ENCODE data around the gene CLDN1.
"Not testable (repeated sequence)": the region's sequence is repeated elsewhere in the genome, so short reads cannot be mapped to it uniquely, and the experiment has no call there.

The CLDN1 gene

GRCh38 chr3:190291994-190292584 is 30.2 kb downstream of the CLDN1 start:
- DNase-seq: no peak

GRCh38 chr3:190289989-190290388 is 32.3 kb downstream of the CLDN1 start:
- no peak for DNase-seq

GRCh38 chr3:190288836-190289235 is 33.4 kb downstream of the CLDN1 start:
- no peak for DNase-seq

DNA sequence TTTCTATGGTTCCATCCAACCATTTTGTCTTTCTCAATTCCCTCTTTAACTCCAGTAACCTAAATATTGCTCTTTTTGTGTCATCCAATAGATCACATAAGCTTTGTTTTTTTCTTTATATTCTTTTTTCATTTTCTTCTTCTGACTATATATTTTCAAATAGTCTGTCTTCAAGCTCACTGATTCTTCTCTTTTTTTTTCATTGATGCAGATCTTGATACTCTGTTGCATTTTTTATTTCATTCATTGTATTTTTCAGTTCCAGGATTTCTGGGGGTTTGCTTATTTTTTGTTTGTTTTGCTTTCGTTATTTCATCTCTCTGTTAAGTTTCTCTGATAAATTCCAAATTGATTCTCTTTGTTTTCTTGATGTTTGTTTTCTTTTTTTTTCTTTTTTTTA is 36.2 kb downstream of the CLDN1 start:
- no peak for DNase-seq

DNA sequence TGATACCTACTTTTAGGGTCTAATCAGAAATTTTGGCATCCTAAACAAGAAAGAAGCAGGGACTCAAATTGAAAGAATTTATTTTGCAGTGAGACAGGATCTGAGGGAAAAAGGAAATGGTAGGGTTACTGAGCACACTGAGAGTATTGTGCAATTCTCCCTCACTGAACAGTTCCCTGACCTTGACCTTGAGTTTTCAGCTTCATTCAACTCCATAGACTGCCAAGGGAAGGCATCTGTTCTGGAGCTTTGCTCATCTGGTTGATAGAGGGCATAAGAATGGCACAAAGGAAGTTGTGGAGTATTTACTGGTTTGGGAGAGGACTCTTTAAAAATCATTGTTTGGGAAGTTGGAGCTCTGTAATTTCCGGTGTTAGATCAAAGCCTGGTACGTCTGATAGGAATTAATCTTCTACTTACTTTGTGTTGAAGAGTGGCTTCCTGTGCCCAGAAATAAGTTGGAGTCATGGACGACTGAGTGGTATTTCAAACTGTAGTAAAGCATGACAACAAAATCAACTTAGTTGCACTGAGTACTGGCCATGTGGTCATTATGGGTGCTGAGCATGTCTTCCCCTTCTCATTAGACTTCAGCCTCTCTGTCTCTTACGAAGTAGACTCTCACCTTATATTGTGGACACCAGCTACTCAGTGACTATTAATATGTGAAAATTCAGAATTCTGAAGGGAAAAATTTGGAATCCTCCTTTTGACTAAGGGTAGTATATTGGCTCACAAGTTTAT is 40.8 kb downstream of the CLDN1 start:
- no peak for DNase-seq

- no peak for DNase-seq
Observed at GRCh38 chr3:190279690-190280089, 42.6 kb downstream of the CLDN1 start.

- no peak for DNase-seq
Observed at GRCh38 chr3:190272747-190273146, 49.5 kb downstream of the CLDN1 start.

DNA sequence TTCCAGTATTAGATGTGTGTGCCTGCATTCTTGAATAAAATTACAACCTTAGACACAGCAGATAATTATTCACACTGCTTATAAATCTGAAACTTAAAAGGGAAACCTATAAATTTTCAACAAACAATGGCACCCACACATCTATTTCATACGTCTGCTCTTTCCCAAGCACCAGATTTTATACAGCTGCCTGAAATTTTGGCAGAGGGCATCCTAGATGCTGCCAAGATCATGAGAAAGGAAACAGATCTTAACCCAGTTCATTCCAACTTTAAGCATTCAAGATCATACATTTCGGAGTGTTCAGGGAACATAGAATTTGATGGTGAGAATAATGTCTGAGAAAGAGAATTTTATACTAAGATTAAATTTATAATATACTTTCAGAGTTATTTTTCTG is 53.1 kb downstream of the CLDN1 start:
- no peak for DNase-seq

- DNase-seq: not testable (repeated sequence)
Observed at GRCh38 chr3:190267464-190267863, 54.8 kb downstream of the CLDN1 start.

DNA sequence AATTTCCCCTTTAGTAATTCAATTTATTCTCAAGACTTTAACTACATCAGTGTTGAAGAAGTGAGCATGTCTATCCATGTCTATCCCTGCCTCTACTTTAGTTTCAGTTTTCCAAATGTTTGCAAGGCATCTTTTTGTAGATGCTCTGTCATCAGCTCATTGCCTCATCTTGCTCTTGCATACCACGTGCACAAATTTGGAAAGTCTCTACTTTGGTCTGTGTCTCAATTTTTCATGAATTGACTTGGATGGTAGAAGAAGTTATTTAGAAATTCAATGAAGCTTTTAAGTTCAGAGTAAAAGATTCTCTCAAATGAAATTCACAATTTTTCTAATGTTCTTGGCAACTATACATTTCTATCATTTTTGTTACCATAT is 55.3 kb downstream of the CLDN1 start:
- DNase-seq: no peak

- DNase-seq: no peak
Observed at GRCh38 chr3:190266265-190266912, 55.9 kb downstream of the CLDN1 start.

- DNase-seq: no peak
Observed at GRCh38 chr3:190265796-190266195, 56.5 kb downstream of the CLDN1 start.

GRCh38 chr3:190265126-190265525 is 57.1 kb downstream of the CLDN1 start:
- no peak for DNase-seq

GRCh38 chr3:190261740-190262139 is 60.5 kb downstream of the CLDN1 start:
- DNase-seq: no peak

DNA sequence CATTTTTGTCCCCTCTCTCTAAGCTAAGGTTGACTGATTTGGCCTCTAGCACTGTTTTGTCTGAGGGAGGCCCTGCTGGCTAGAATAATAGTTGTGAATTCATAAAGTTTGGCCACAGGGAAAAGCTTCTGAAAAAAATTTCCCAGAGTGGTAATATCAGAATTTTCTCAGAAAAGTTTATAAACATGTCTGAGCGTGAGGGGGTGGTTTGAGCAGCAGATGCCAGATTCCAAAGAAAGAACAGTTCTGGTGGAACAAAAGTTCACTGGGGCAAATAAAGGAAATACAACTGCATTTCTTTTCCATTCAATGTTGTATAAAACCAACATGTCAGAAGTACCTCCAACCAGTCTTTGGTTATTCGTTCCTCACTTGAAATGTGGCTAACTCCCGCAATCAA is 61.2 kb downstream of the CLDN1 start:
- DNase-seq: no peak

DNA sequence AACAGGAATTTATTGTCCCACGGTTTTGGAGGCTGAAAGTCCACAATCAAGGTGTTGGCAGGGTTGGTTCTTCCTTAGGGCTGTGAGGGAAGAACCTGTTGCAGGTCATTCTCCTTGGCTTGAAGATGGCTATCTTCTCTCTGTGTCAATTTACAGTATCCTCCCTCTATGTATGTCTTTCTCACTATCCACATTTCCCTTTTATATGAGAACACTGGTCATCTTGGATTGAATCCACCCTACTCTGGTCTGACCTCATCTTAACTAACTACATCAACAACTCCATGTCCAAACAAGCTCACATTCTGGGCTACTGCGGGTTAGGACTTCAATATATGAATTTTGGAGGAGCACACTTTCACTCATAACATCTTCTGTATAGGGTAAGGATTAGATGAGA is 61.9 kb downstream of the CLDN1 start:
- DNase-seq: no peak

GRCh38 chr3:190258634-190259033 is 63.6 kb downstream of the CLDN1 start:
- no peak for DNase-seq

Data from NCI-H1436 treated with DMSO at 0.1 percent for 48 hours (cell line).